GM12878 (cell line): ENCODE measurements around the gene OTUD3. TPM values are rescaled to one million over a fixed set of nuclear protein-coding genes. Genes with fewer than 3 reads are reported as not detected.

ENCODE experiments used
- ATAC-seq: fragments of 200-7000 bp; cut with Tn5 transposase; 3 replicates; pipeline ENCODE4 v1.9.1; 2020; ENCODE audit warnings: mild to moderate bottlenecking, moderate library complexity
- BruUV-seq: library from RNA; stranded (reverse); fragments of 400-500 nt; replicated peaks from 2 replicates; lab custom pipeline; 2021; lab: Mats Ljungman, UMichigan
- CTCF ChIA-PET: fragments of 300-600 bp; sonication (Branson Sonifier 250); formaldehyde crosslinking; extraction: SDS; loops from one replicate; lab custom pipeline; 2021; ENCODE audit warnings: inconsistent platforms; lab: Yijun Ruan, JAX
- POLR2A ChIA-PET: fragments of 350-600 bp; formaldehyde crosslinking; extraction: SDS; loops from one replicate; lab custom pipeline; 2021; ENCODE audit warnings: inconsistent platforms; lab: Charles Lee
- RAD21 ChIA-PET: fragments of 300-600 bp; sonication (Branson Sonifier 250); formaldehyde crosslinking; loops from one replicate; lab custom pipeline; 2023; ENCODE audit warnings: antibody characterized with exemption; ENCODE audit not compliant: unreplicated experiment; lab: Charles Lee
- SMC1A ChIA-PET: fragments of 300-600 bp; sonication (Branson Sonifier 250); formaldehyde crosslinking; loops from one replicate; lab custom pipeline; 2023; ENCODE audit not compliant: unreplicated experiment, uncharacterized antibody; lab: Charles Lee
- DNase-seq: peaks from one replicate; pipeline ENCODE4 v3.0.0-alpha.2; 2011; ENCODE audit warnings: low read depth, low spot score
- FAIRE-seq: peaks from 3 replicates; lab custom pipeline; 2011; peaks lifted over from hg19 to GRCh38; lab: Jason Lieb, UNC
- H2AFZ ChIP-seq: 2 replicates; pipeline ENCODE4 v1.6.0; 2011; ENCODE audit warnings: low read depth, low read length, control low read depth; ENCODE audit not compliant: control insufficient read depth
- H3K27ac ChIP-seq: 2 replicates; pipeline ENCODE4 v1.5.1; 2011; ENCODE audit warnings: control low read depth; ENCODE audit not compliant: control insufficient read depth, insufficient read depth
- H3K27me3 ChIP-seq, 2 experiments: replicated peaks in 1 of 2; 2 replicates each; pipeline versions ENCODE4 v1.6.0 to v1.6.1; 2011; ENCODE audit warnings: low read length in 1 of 2; ENCODE audit not compliant: control insufficient read depth in 2 of 2, insufficient read depth in 2 of 2
- H3K36me3 ChIP-seq, 2 experiments: 2 replicates each; pipeline ENCODE4 v1.5.1; 2011; ENCODE audit warnings: low read length in 1 of 2; ENCODE audit not compliant: control insufficient read depth in 2 of 2, insufficient read depth in 2 of 2
- H3K4me1 ChIP-seq: 2 replicates; pipeline ENCODE4 v1.6.1; 2011; ENCODE audit warnings: mild to moderate bottlenecking, low read length, moderate library complexity, mixed read lengths; ENCODE audit not compliant: control insufficient read depth, insufficient read depth
- H3K4me2 ChIP-seq: 2 replicates; pipeline ENCODE4 v1.6.0; 2011; ENCODE audit warnings: control low read depth; ENCODE audit not compliant: control insufficient read depth, insufficient read depth
- H3K4me3 ChIP-seq: fragments of 200-600 bp; sonication (generic); 2 replicates; pipeline ENCODE4 v1.5.1; 2016
- H3K79me2 ChIP-seq: 2 replicates; pipeline ENCODE4 v1.6.0; 2011; ENCODE audit warnings: low read length; ENCODE audit not compliant: control insufficient read depth, insufficient read depth
- H3K9ac ChIP-seq: 2 replicates; pipeline ENCODE4 v1.8.0; 2011; ENCODE audit warnings: low read length, control low read depth, mixed read lengths; ENCODE audit not compliant: control insufficient read depth, insufficient read depth
- H3K9me3 ChIP-seq: replicated peaks from 3 replicates; pipeline ENCODE4 v1.5.1; 2011; ENCODE audit warnings: mild to moderate bottlenecking, low read length; ENCODE audit not compliant: control insufficient read depth, insufficient read depth
- H4K20me1 ChIP-seq: 2 replicates; pipeline ENCODE4 v1.6.0; 2011; ENCODE audit not compliant: control insufficient read depth, insufficient read depth
- BCL11A ChIP-seq: IDR thresholded peaks from 2 replicates; pipeline ENCODE4 v1.6.1; 2011; ENCODE audit warnings: low read depth, low read length
- ETV6 ChIP-seq, 2 experiments: fragments of 450-650 bp in 1 of 2; IDR thresholded peaks in 1 of 2; conservative IDR thresholded peaks in 1 of 2; 2 replicates each; pipeline ENCODE4 v1.6.1; 2014; ENCODE audit warnings: antibody characterized with exemption in 1 of 2, borderline replicate concordance in 1 of 2, low read depth in 1 of 2, mild to moderate bottlenecking in 1 of 2, moderate library complexity in 1 of 2
- IRF4 ChIP-seq: IDR thresholded peaks from 2 replicates; pipeline ENCODE4 v1.6.1; 2011; ENCODE audit warnings: low read depth, low read length
- RAD21 ChIP-seq: IDR thresholded peaks from 2 replicates; pipeline ENCODE4 v1.6.1; 2011; ENCODE audit warnings: mild to moderate bottlenecking, low read depth, low read length, moderate library complexity; ENCODE audit not compliant: insufficient read depth
- SP1 ChIP-seq: IDR thresholded peaks from one replicate; pipeline ENCODE4 v1.6.1; 2011; ENCODE audit warnings: low read depth, low read length
- USF1 ChIP-seq: IDR thresholded peaks from 2 replicates; pipeline ENCODE4 v1.6.1; 2011; ENCODE audit warnings: borderline replicate concordance, low read depth, mild to moderate bottlenecking, moderate library complexity, mixed read lengths, low read length; ENCODE audit not compliant: insufficient read depth; ENCODE audit errors: extremely low read length
- WGBS: methylation state at CpG from one replicate; pipeline ENCODE4 v1.1.6; 2016; ENCODE audit warnings: low lambda C conversion rate; ENCODE audit not compliant: insufficient replicate concordance, insufficient coverage; ENCODE audit errors: missing lambda C conversion rate; 5-methylcytosine and 5-hydroxymethylcytosine counted together
- in situ Hi-C: fragments of 300-500 bp; cut with MboI; formaldehyde crosslinking; loops from 9 replicates; pipeline ENCODE4 v1.14.3; 2018; ENCODE audit warnings: mixed read lengths
- intact Hi-C: fragments of 100-400 bp; cut with micrococcal nuclease; formaldehyde crosslinking; loops from one replicate; pipeline ENCODE4 v1.14.2; 2022; ENCODE audit not compliant: unreplicated experiment
- polyA plus RNA-seq, 11 experiments: library from polyadenylated mRNA; depleted of rRNA in 4 of 11; unstranded in 6 of 11; stranded (reverse) in 5 of 11; fragments of >200 nt; fragmentation: Nextera tagmentation in 4 of 11; fragmentation: Illumina TruSeq in 1 of 11; extraction: Ambion mirVana in 4 of 11; extraction: Trizol in 1 of 11; gene quantifications; 1 replicate in 1 of 11; 2 replicates in 10 of 11; pipeline versions ENCODE4 v1.2.1 to v1.2.3, GENCODE V29; 2011 to 2016; ENCODE audit warnings: inconsistent platforms in 2 of 11, missing spikeins in 2 of 11, low read depth in 1 of 11
- total RNA-seq, 4 experiments: library from RNA; depleted of rRNA in 3 of 4; stranded (reverse); fragments of >200 nt in 3 of 4; fragmentation: Illumina TruSeq in 1 of 4; extraction: Trizol in 1 of 4; gene quantifications; 2 replicates each; pipeline versions ENCODE4 v1.2.1 to v1.2.3, GENCODE V29; 2013 to 2021
- TF ChIP-seq, protein P1 (sequence below): IDR thresholded peaks from 2 replicates; pipeline ENCODE4 v1.6.1; 2012; ENCODE audit warnings: low read depth, low read length, improper control_type of control experiment

The OTUD3 gene
- total and polyA plus RNA-seq, 10 of the 15 experiments (the other 5 are each of a cell fraction or from before 2014, with no cell fraction given) = 0.77 to 8.9 (median 4.8) TPM

- in situ Hi-C loops = no loop called here
- ChIA-PET POLR2A (no interaction called here), SMC1A (interaction anchor here (0.7 kb wide), 1 partner anchor 8 kb away, joined by 3 read pairs; no protein-coding TSS in a partner anchor), CTCF (interaction anchor here (1.1 to 1.6 kb wide), 2 partner anchors 12 to 16 kb away, joined by 3 read pairs; partner anchors contain the start of gene OTUD3), RAD21 (no interaction called here)
- Histone ChIP-seq H2AFZ (no peak overlapping the region), H3K4me3 (no peak overlapping the region), H3K79me2 (no peaks in the 10 kb centered on the region), H3K4me1 (no peaks in the 10 kb centered on the region), H4K20me1 (no peaks in the 10 kb centered on the region), H3K4me2 (no peak overlapping the region), H3K9me3 (no peaks in the 10 kb centered on the region), H3K36me3 (no peaks in the 10 kb centered on the region), H3K27ac (no peak overlapping the region), H3K27me3 (no peaks in the 10 kb centered on the region; a peak in 1 of 4 replicates), H3K9ac (no peak overlapping the region)
- DNase-seq = no peak
- ATAC-seq = no peak
- TF ChIP-seq SP1 (no peak), USF1 (no peak), ETV6 (conservative IDR thresholded peaks at IDR 0.05 in 1 of 2, IDR thresholded peaks at IDR 0.05 in 1 of 2; ENCODE audit: borderline replicate concordance in 1 of 2, low read depth in 1 of 2) (no peak), RAD21 (no peak), BCL11A (no peak), IRF4 (no peak)
- TF ChIP-seq, protein P1, sequence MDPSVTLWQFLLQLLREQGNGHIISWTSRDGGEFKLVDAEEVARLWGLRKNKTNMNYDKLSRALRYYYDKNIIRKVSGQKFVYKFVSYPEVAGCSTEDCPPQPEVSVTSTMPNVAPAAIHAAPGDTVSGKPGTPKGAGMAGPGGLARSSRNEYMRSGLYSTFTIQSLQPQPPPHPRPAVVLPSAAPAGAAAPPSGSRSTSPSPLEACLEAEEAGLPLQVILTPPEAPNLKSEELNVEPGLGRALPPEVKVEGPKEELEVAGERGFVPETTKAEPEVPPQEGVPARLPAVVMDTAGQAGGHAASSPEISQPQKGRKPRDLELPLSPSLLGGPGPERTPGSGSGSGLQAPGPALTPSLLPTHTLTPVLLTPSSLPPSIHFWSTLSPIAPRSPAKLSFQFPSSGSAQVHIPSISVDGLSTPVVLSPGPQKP = no peak
- no peak for FAIRE-seq
- no TSS peak for BruUV-seq
- WGBS = 56% methylated on average over 5 of the region's 5 CpGs
- intact Hi-C loops = no loop called here
Observed at GRCh38 chr1:19869929-19870328, 12.3 kb upstream of the OTUD3 start.
